Panc1 (cell line): ENCODE results near the gene CREBBP. TPM values are rescaled to one million over a fixed set of nuclear protein-coding genes. Genes with fewer than 3 reads are reported as not detected.

Experiments used
- ATAC-seq: fragments of 200-7000 bp; cut with Tn5 transposase; 2 replicates; pipeline ENCODE4 v1.9.1; 2020; ENCODE audit warnings: mild to moderate bottlenecking, moderate library complexity
- BruUV-seq: library from RNA; stranded (reverse); fragments of 400-500 nt; replicated peaks from 2 replicates; lab custom pipeline; 2021; lab: Mats Ljungman, UMichigan
- CTCF ChIA-PET: fragments of 300-600 bp; sonication (Branson Sonifier 250); formaldehyde crosslinking; loops from one replicate; lab custom pipeline; 2022; ENCODE audit warnings: antibody characterized with exemption; lab: Charles Lee
- POLR2A ChIA-PET: fragments of 300-600 bp; sonication (Branson Sonifier 250); formaldehyde crosslinking; loops from one replicate; lab custom pipeline; 2022; ENCODE audit warnings: antibody characterized with exemption; lab: Charles Lee
- DNase-seq: peaks from one replicate; pipeline ENCODE4 v3.0.0-alpha.2; 2010; ENCODE audit warnings: low read depth, low spot score
- H3K27ac ChIP-seq: 2 replicates; pipeline ENCODE4 v1.5.1; 2011; ENCODE audit warnings: mild to moderate bottlenecking, low read length, inconsistent platforms
- H3K27me3 ChIP-seq: fragments of 200-500 bp; sonication (Bioruptor generic); 2 replicates; pipeline ENCODE4 v1.6.0; 2014; ENCODE audit warnings: low read length, inconsistent platforms; ENCODE audit not compliant: control insufficient read depth, insufficient read depth
- H3K36me3 ChIP-seq: fragments of 200-500 bp; sonication (Bioruptor generic); 2 replicates; pipeline ENCODE4 v1.5.1; 2014; ENCODE audit warnings: inconsistent platforms, mild to moderate bottlenecking, low read length, moderate library complexity; ENCODE audit not compliant: control insufficient read depth, insufficient read depth
- H3K4me1 ChIP-seq: 2 replicates; pipeline ENCODE4 v1.5.1; 2011; ENCODE audit warnings: inconsistent platforms, mild to moderate bottlenecking, low read length, moderate library complexity; ENCODE audit not compliant: control insufficient read depth, insufficient read depth
- H3K4me3 ChIP-seq, 2 experiments: 2 replicates each; pipeline ENCODE4 v1.5.1; 2011 to 2012; ENCODE audit warnings: low read depth in 2 of 2, low read length in 2 of 2, mild to moderate bottlenecking in 2 of 2, inconsistent platforms in 1 of 2, moderate library complexity in 1 of 2
- H3K9me3 ChIP-seq: fragments of 200-500 bp; sonication (Bioruptor generic); 2 replicates; pipeline ENCODE4 v1.5.1; 2014; ENCODE audit warnings: low read depth, mild to moderate bottlenecking, inconsistent platforms, low read length, moderate library complexity; ENCODE audit not compliant: control insufficient read depth, insufficient read depth
- CTCF ChIP-seq: fragments of 450-650 bp; IDR thresholded peaks from 2 replicates; pipeline ENCODE4 v1.5.1; 2017; ENCODE audit warnings: mild to moderate bottlenecking
- POLR2AphosphoS5 ChIP-seq: IDR thresholded peaks from 2 replicates; pipeline ENCODE4 v1.6.1; 2012; ENCODE audit warnings: mild to moderate bottlenecking, low read depth, low read length, moderate library complexity
- SIN3A ChIP-seq: IDR thresholded peaks from 2 replicates; pipeline ENCODE4 v1.6.1; 2012; ENCODE audit warnings: low read depth, mild to moderate bottlenecking, low read length, moderate library complexity, borderline replicate concordance; ENCODE audit not compliant: insufficient read depth
- TCF7L2 ChIP-seq: IDR thresholded peaks from 2 replicates; pipeline ENCODE4 v1.6.1; 2011; ENCODE audit warnings: mild to moderate bottlenecking, low read depth, low read length, inconsistent platforms
- in situ Hi-C: cut with HindIII; loops from 2 replicates; pipeline ENCODE4 v1.10.0; 2016; ENCODE audit warnings: low sequenced_read_pairs, low pct_unique_long_range_greater_than_20kb
- intact Hi-C: fragments of 100-400 bp; cut with micrococcal nuclease; formaldehyde crosslinking; loops from one replicate; pipeline ENCODE4 v1.10.0; 2022; ENCODE audit not compliant: unreplicated experiment
- total RNA-seq: library from RNA; stranded (reverse); gene quantifications from one replicate; pipeline ENCODE4 v1.2.1, GENCODE V29; 2021; ENCODE audit not compliant: unreplicated experiment
- TF ChIP-seq, protein P1 (sequence below), 2 experiments: IDR thresholded peaks; 2 replicates each; pipeline ENCODE4 v1.6.1; 2011 to 2012; ENCODE audit warnings: low read depth in 2 of 2, control low read depth in 1 of 2, low read length in 1 of 2, mild to moderate bottlenecking in 1 of 2, moderate library complexity in 1 of 2; ENCODE audit not compliant: insufficient read depth in 1 of 2

CREBBP gene
- total RNA-seq, 1 experiment from 2014 or later = 60.2 TPM

- Histone ChIP-seq H3K27me3 (no peaks in the 10 kb centered on the region), H3K27ac (no peak overlapping the region), H3K9me3 (no peaks in the 10 kb centered on the region), H3K4me3 (no peak overlapping the region), H3K36me3 (no peaks in the 10 kb centered on the region), H3K4me1 (no peaks in the 10 kb centered on the region)
- in situ Hi-C loops (no loop called here), intact Hi-C loops (no loop called here)
- ATAC-seq (no peak), DNase-seq (no peak)
- ChIA-PET POLR2A (no interaction called here), CTCF (no interaction called here)
- TF ChIP-seq, protein P1, sequence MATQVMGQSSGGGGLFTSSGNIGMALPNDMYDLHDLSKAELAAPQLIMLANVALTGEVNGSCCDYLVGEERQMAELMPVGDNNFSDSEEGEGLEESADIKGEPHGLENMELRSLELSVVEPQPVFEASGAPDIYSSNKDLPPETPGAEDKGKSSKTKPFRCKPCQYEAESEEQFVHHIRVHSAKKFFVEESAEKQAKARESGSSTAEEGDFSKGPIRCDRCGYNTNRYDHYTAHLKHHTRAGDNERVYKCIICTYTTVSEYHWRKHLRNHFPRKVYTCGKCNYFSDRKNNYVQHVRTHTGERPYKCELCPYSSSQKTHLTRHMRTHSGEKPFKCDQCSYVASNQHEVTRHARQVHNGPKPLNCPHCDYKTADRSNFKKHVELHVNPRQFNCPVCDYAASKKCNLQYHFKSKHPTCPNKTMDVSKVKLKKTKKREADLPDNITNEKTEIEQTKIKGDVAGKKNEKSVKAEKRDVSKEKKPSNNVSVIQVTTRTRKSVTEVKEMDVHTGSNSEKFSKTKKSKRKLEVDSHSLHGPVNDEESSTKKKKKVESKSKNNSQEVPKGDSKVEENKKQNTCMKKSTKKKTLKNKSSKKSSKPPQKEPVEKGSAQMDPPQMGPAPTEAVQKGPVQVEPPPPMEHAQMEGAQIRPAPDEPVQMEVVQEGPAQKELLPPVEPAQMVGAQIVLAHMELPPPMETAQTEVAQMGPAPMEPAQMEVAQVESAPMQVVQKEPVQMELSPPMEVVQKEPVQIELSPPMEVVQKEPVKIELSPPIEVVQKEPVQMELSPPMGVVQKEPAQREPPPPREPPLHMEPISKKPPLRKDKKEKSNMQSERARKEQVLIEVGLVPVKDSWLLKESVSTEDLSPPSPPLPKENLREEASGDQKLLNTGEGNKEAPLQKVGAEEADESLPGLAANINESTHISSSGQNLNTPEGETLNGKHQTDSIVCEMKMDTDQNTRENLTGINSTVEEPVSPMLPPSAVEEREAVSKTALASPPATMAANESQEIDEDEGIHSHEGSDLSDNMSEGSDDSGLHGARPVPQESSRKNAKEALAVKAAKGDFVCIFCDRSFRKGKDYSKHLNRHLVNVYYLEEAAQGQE (IDR thresholded peaks at IDR 0.05; ENCODE audit: insufficient read depth in 1 of 2, low read depth in 2 of 2, low read length in 1 of 2) = no peak
- TF ChIP-seq SIN3A = no peak
- TF ChIP-seq POLR2AphosphoS5 = no peak
- no peak for TF ChIP-seq CTCF
- BruUV-seq = TSS peak; percentile 42
Observed at GRCh38 chr16:3706253-3707012, 174.1 kb downstream of the CREBBP start.

GRCh38 chr16:3702082-3702481 lies 178.4 kb downstream of the CREBBP start:
- no peak overlapping the region for H3K4me3 ChIP-seq
- H3K4me1 ChIP-seq = no peaks in the 10 kb centered on the region
- POLR2A ChIA-PET = interaction anchor here (0.6 kb wide), 1 partner anchor 167 kb away, joined by 12 read pairs; no protein-coding TSS in a partner anchor
- DNase-seq (no peak), ATAC-seq (no peak)
- no peak for TF ChIP-seq POLR2AphosphoS5
- no peak for TF ChIP-seq SIN3A
- TF ChIP-seq CTCF = no peak
- no peak for TF ChIP-seq TCF7L2
- TF ChIP-seq, protein P1 (IDR thresholded peaks at IDR 0.05; ENCODE audit: insufficient read depth in 1 of 2, low read depth in 2 of 2, low read length in 1 of 2) = no peak
- no peaks in the 10 kb centered on the region for H3K27me3 ChIP-seq
- CTCF ChIA-PET = no interaction called here
- no peak overlapping the region for H3K27ac ChIP-seq
- no peaks in the 10 kb centered on the region for H3K36me3 ChIP-seq
- intact Hi-C loops (no loop called here), in situ Hi-C loops (no loop called here)
- no TSS peak for BruUV-seq
- H3K9me3 ChIP-seq = no peaks in the 10 kb centered on the region
